Raji (cell line): ENCODE results near the gene TMEM222.

ENCODE experiments used
- POLR2A ChIP-seq: IDR thresholded peaks from 2 replicates; pipeline ENCODE4 v1.6.1; 2011; ENCODE audit warnings: low read depth, low read length, control low read depth; ENCODE audit not compliant: insufficient read depth

TMEM222 gene

GRCh38 chr1:27321813-27322568 lies at the start of gene TMEM222:
Gene TMEM222, plus strand, starts transcription at chr1:27322163. Its CDS starts 35 bp downstream, at chr1:27322198.
- TF ChIP-seq POLR2A, result peak; percentile 97

GRCh38 chr1:27274204-27274603 lies 47.8 kb upstream of the TMEM222 start:
- no peak for TF ChIP-seq POLR2A

- TF ChIP-seq POLR2A, result no peak
These were observed 46.3 kb upstream of the TMEM222 start for GRCh38 chr1:27275696-27276095.

GRCh38 chr1:27284425-27285273 lies 37.3 kb upstream of the TMEM222 start:
- TF ChIP-seq POLR2A, result no peak

- TF ChIP-seq POLR2A, result no peak
These were observed 36.7 kb upstream of the TMEM222 start for GRCh38 chr1:27285274-27285660.

GRCh38 chr1:27290581-27290980 lies 31.4 kb upstream of the TMEM222 start:
- no peak for TF ChIP-seq POLR2A

GRCh38 chr1:27292106-27292505 lies 29.9 kb upstream of the TMEM222 start:
- TF ChIP-seq POLR2A, result no peak

- TF ChIP-seq POLR2A, result no peak
These were observed 28.0 kb upstream of the TMEM222 start for GRCh38 chr1:27293915-27294314.

- TF ChIP-seq POLR2A, result no peak
These were observed 25.1 kb upstream of the TMEM222 start for GRCh38 chr1:27296773-27297291.

GRCh38 chr1:27297903-27298302 lies 24.1 kb upstream of the TMEM222 start:
- TF ChIP-seq POLR2A, result no peak

- TF ChIP-seq POLR2A, result no peak
These were observed 23.2 kb upstream of the TMEM222 start for GRCh38 chr1:27298632-27299384.

GRCh38 chr1:27299385-27300271 lies 22.3 kb upstream of the TMEM222 start:
- no peak for TF ChIP-seq POLR2A

GRCh38 chr1:27300341-27301051 lies 21.5 kb upstream of the TMEM222 start:
- TF ChIP-seq POLR2A, result no peak

- no peak for TF ChIP-seq POLR2A
These were observed 20.9 kb upstream of the TMEM222 start for GRCh38 chr1:27301052-27301422.

GRCh38 chr1:27301582-27302199 lies 20.3 kb upstream of the TMEM222 start:
- no peak for TF ChIP-seq POLR2A
